ENCODE results near the gene OR4K17. TPM values are rescaled to one million over a fixed set of nuclear protein-coding genes. Genes with fewer than 3 reads are reported as not detected.
"Not testable (repeated sequence)": the region's sequence is repeated elsewhere in the genome, so short reads cannot be mapped to it uniquely, and the experiment has no call there.

OR4K17 gene
- polyA plus RNA-seq, 1 donor (not counting 4 experiments of a cell fraction or from before 2014, with no cell fraction given): not detected

GRCh38 chr14:20167091-20167490 lies 56.6 kb downstream of the OR4K17 start:
- no peak overlapping the region for H3K4me3 ChIP-seq (ENCODE audit: control insufficient read depth in 2 of 3, extremely low read depth in 1 of 3, insufficient read depth in 2 of 3, low read depth in 1 of 3, low read length in 3 of 3)
- H3K9me3 ChIP-seq (ENCODE audit: control insufficient read depth, low read depth, low read length): peaks cover 3% of the 10 kb centered on the region
- H3K27ac ChIP-seq (ENCODE audit: control insufficient read depth, insufficient read depth, low read length): no peak overlapping the region
- DNase-seq (ENCODE audit: low read depth, low spot score) (no peak), FAIRE-seq (no peak)
- TF ChIP-seq CTCF (optimal IDR thresholded peaks at IDR 0.05 in 1 of 3, IDR thresholded peaks at IDR 0.05 in 1 of 3, conservative IDR thresholded peaks at IDR 0.05 in 1 of 3; ENCODE audit: extremely low read depth in 1 of 3, insufficient read depth in 2 of 3, low read length in 3 of 3) (no peak), EZH2 (IDR thresholded peaks at IDR 0.05; ENCODE audit: low read length) (no peak)
- H3K79me2 ChIP-seq (ENCODE audit: control insufficient read depth, insufficient read depth, low read length): no peaks in the 10 kb centered on the region
- H3K9me1 ChIP-seq (ENCODE audit: control insufficient read depth, extremely low read depth, insufficient read depth, low read length): no peaks in the 10 kb centered on the region
- no peak overlapping the region for H2AFZ ChIP-seq (ENCODE audit: control insufficient read depth, low read length)
- no peaks in the 10 kb centered on the region for H3K36me3 ChIP-seq (ENCODE audit: control insufficient read depth in 2 of 2, extremely low read depth in 1 of 2, insufficient read depth in 2 of 2, low read length in 2 of 2)
- no peaks in the 10 kb centered on the region for H3K4me1 ChIP-seq (ENCODE audit: control insufficient read depth, extremely low read depth, insufficient read depth, low read length)
- H3K4me2 ChIP-seq (ENCODE audit: control insufficient read depth, extremely low read depth, insufficient read depth, low read depth, low read length): no peak overlapping the region
- H4K20me1 ChIP-seq (ENCODE audit: control insufficient read depth, extremely low read depth, insufficient read depth, low read length): no peaks in the 10 kb centered on the region
- no peak overlapping the region for H3K9ac ChIP-seq (ENCODE audit: control insufficient read depth, extremely low read depth, insufficient read depth, low read length)
- dilution Hi-C loops (cut with MboI; ENCODE audit: extremely low pct_ligation_motif_present, low sequenced_read_pairs): no loop called here
- no peaks in the 10 kb centered on the region for H3K27me3 ChIP-seq (ENCODE audit: control insufficient read depth, extremely low read depth, insufficient read depth, low read length)

- H3K4me1 ChIP-seq (ENCODE audit: control insufficient read depth, extremely low read depth, insufficient read depth, low read length); FAIRE-seq; DNase-seq (ENCODE audit: low read depth, low spot score); H2AFZ ChIP-seq (ENCODE audit: control insufficient read depth, low read length); H3K27me3 ChIP-seq (ENCODE audit: control insufficient read depth, extremely low read depth, insufficient read depth, low read length); H3K9ac ChIP-seq (ENCODE audit: control insufficient read depth, extremely low read depth, insufficient read depth, low read length); H4K20me1 ChIP-seq (ENCODE audit: control insufficient read depth, extremely low read depth, insufficient read depth, low read length); H3K27ac ChIP-seq (ENCODE audit: control insufficient read depth, insufficient read depth, low read length); H3K9me3 ChIP-seq (ENCODE audit: control insufficient read depth, low read depth, low read length); H3K4me2 ChIP-seq (ENCODE audit: control insufficient read depth, extremely low read depth, insufficient read depth, low read depth, low read length); dilution Hi-C loops (cut with MboI; ENCODE audit: extremely low pct_ligation_motif_present, low sequenced_read_pairs); H3K9me1 ChIP-seq (ENCODE audit: control insufficient read depth, extremely low read depth, insufficient read depth, low read length); H3K4me3 ChIP-seq (ENCODE audit: control insufficient read depth in 2 of 3, extremely low read depth in 1 of 3, insufficient read depth in 2 of 3, low read depth in 1 of 3, low read length in 3 of 3); H3K36me3 ChIP-seq (ENCODE audit: control insufficient read depth in 2 of 2, extremely low read depth in 1 of 2, insufficient read depth in 2 of 2, low read length in 2 of 2); H3K79me2 ChIP-seq (ENCODE audit: control insufficient read depth, insufficient read depth, low read length): not testable (repeated sequence)
Observed at GRCh38 chr14:20169852-20170251, 59.3 kb downstream of the OR4K17 start.

Small RNA genes lying within 50 kb of the gene (small RNA-seq; reads per million reads assigned to genes)
- 0 reads per million in 3 experiments for gene RNA5SP380 (ENCODE audit: insufficient read length in 3 of 3, low read depth in 3 of 3, low replicate concordance in 1 of 3)

Other genes with a start within 250 kb of the OR4K17 start
- not detected in 3 replicates for gene OR4K2, start 235.6 kb upstream of the OR4K17 start, polyA plus RNA-seq
- gene OR4K5, start 190.1 kb upstream of the OR4K17 start, polyA plus RNA-seq: not detected in 3 replicates
- gene OR4K1, start 179.8 kb upstream of the OR4K17 start, polyA plus RNA-seq: not detected in 3 replicates
- not detected in 3 replicates for gene OR4K15, start 135.1 kb upstream of the OR4K17 start, polyA plus RNA-seq
- not detected in 3 replicates for gene OR4Q2, start 108.6 kb upstream of the OR4K17 start, polyA plus RNA-seq
- not detected in 3 replicates for gene OR4K14, start 91.4 kb upstream of the OR4K17 start, polyA plus RNA-seq
- gene OR4K13, start 74.7 kb upstream of the OR4K17 start, polyA plus RNA-seq: not detected in 3 replicates
- gene OR4L1, start 50.7 kb upstream of the OR4K17 start, polyA plus RNA-seq: not detected in 3 replicates
- not detected in 3 replicates for gene OR4N5, start 28.1 kb downstream of the OR4K17 start, polyA plus RNA-seq
- not detected in 3 replicates for gene OR11G2, start 80.2 kb downstream of the OR4K17 start, polyA plus RNA-seq
- not detected in 3 replicates for gene OR11H6, start 113.0 kb downstream of the OR4K17 start, polyA plus RNA-seq
- not detected in 3 replicates for gene OR11H7, start 118.2 kb downstream of the OR4K17 start, polyA plus RNA-seq
- gene OR11H4, start 128.5 kb downstream of the OR4K17 start, polyA plus RNA-seq: not detected in 3 replicates
- 13.7 to 19.2 TPM (median 13.9 TPM) in 3 replicates for gene TTC5, start 195.2 kb downstream of the OR4K17 start, polyA plus RNA-seq
- gene CCNB1IP1, start 222.5 kb downstream of the OR4K17 start, polyA plus RNA-seq: 49.0 to 65.8 TPM (median 49.4 TPM) in 3 replicates
- gene PARP2, start 232.9 kb downstream of the OR4K17 start, polyA plus RNA-seq: 13.8 to 24.7 TPM (median 24.1 TPM) in 3 replicates